GM21528 (cell line): ENCODE measurements around the gene ACSM3.
"Not testable (repeated sequence)": the region's sequence is repeated elsewhere in the genome, so short reads cannot be mapped to it uniquely, and the experiment has no call there.

ENCODE experiments used
- ATAC-seq: cut with Tn5 transposase; IDR thresholded peaks from one replicate; pipeline ENCODE4 v1.9.1; 2021; ENCODE audit warnings: mild to moderate bottlenecking, moderate library complexity; ENCODE audit not compliant: unreplicated experiment, low FRiP score

Gene ACSM3

DNA sequence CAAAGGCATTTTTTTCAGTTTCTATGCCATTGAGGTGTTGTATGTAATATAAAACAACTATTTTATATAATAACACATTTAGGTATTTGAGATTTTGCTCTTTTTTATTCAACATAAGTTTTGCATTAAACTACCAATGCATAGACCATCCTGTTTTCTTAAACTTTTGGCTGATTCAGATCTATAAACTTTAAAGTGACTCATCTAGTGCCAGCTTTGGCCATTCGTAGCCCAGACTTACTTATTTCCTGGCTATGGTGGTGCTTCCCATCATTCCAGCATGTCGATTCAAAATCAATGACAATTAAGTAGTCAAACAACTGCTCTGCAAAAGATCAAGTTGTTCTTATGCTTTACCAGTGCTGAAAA, 39.4 kb downstream of the ACSM3 start:
- no peak for ATAC-seq

DNA sequence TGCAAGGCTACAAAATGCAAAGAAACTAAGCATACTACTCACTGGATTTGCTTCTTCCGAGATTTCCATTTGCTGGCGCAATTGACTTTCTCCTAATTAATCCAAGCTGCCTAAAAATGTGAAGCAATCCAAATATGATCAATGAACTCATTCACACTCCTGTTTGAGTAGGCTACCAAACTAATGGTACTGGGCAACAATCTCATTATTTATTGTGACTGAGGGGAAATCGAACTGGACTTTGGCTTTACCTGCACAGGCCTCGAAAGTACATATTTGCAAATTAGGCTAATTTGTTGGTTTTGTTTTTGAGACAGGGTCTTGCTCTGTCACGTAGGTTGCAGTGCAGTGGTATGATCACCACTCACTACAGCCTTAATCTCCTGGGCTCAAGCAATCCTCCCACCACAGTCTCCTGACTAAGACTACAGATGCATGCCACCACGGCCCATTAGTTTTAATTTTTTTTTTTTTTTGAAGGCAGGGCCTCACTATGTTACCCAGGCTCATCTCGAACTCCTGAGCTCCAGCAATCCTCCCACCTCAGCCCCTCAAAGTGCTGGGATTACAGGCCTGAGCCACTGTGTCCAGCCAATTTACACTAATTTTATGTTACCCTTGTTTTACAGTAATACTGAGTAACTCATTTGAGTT, 39.9 kb downstream of the ACSM3 start:
- no peak for ATAC-seq

DNA sequence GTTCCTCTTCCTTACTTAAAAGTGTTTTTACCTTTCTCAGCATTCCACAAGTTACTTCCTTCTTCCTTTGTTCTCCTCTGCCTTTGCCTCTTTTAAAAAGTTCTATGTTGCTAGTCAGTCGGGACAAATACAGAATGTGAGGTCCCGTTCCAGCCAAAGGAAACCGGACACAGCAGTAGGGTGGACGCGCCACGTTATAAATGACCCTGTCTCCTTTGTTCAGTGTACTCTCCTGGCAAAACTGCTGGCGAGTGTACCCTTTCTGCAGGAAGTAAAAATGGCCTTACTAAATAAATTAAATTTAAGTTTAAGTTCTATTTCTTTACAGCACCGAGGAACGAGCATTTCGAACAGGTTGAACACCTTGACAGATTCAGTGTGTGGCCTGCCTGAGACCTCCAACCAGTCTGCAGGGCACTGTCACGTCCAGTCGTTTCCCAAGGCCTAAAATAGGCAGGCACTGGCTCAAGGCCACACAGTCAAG, 41.9 kb downstream of the ACSM3 start:
- ATAC-seq = not testable (repeated sequence)

DNA sequence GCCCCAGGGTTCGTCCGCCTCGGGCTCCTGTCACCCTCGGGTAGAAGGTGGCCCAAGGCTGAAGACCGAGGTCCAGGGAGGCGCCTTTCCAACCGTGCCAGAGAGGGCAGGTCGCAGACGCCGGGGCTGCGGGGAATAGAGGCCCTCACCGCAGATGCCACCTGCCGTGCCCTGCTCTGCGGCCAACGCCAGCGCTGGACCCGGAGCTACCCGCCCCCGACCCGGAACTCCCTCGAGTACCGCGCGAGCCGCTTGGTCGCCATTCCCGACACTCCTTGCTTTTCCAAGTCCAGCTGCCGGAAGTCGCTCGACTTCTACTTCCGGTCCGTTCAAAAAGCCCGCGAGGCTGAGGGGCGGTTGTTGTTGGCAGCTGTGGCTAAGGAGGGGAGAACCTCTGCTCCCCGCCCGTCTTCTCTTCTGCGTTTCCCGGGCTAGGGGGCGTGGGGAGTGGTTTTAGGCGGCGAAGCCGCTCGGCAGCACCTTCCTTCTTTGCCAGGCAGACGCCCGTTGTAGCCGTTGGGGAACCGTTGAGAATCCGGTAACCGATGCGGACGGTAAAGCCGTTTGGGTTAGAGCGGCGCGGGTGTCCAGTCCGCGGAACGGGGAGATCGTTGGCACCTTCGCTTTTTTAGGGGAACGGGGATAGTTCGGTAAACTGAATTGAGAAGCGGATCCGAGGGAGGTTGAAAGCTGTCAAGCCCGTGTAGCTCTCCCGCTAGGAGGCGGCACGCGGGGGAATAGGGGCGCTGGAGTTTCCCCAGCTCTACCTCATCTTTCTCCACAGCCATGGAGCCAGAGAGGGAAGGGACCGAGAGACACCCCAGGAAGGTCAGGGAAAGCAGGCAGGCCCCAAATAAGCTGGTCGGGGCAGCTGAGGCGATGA, 42.6 kb downstream of the ACSM3 start, which contains the start of the genes ERI2 and REXO5:
TSS of gene ERI2 (minus strand) at position 305 of the 883 bp plus-strand sequence. CDS start at position 263, 42 bp downstream.
TSS of gene REXO5 (plus strand) at position 360 of the 883 bp plus-strand sequence. CDS start at position 787, 427 bp downstream.
- peak; percentile 83 for ATAC-seq

DNA sequence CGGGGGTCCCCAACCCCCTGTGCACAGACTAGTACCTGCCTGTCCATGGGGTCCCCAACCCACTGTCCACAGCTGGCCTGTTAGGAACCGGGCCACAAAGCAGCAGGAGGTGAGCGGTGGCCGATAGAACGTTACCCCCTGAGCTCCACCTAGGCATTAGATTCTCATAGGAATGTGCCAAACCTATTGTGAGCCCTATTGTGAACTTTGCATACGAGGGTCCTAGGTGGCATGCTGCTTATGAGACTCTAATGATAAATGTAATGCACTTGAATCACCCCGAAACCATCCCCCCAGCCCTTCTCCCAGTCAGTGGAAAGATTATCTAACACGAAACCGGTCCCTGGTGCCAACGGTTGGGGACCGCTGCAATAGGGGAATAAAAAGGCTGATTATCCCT, 44.0 kb downstream of the ACSM3 start:
- ATAC-seq = no peak

DNA sequence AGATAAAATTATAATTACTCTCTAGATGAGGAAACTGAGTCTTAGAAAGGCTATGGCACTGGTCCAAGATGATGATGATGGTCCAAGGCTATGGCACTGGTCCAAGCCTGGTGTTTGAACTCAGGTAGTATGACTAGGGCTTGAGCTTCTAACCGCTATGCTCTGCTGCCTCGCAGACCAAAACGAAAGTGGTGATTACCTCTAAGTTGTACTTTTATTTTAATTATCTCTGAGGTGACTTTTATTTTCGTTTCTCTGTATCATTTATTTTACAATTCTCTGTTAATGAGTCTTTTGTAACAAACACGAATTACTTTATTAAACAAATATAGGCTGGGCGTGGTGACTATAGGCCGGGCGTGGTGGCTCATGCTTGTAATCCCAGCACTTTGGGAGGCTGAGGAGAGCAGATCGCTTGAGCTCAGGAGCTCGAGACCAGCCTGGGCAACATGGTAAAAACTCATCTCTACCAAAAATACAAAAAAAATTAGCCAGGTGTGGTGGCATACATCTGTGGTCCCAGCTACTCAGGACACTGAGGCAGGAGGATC, 48.1 kb downstream of the ACSM3 start:
- ATAC-seq = no peak

DNA sequence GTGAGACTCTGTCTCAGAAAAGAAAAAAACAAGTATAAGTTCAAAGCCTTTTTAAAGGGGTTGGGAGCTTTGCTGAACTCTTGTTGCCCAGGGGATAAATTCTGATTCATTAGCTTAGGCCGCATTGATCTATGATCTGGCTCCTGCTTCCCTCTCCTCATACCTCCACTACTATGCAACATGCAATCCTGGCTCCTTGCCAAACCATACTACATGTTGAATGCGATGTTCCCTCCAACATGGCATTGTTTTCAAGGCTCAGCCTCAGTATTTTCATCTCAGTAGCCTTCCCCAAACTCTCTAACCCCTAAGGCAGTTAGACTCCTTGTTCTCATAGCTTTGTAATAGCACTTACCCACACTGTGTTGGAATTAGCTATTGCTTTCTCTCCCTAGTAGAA, 48.7 kb downstream of the ACSM3 start:
- ATAC-seq = no peak

DNA sequence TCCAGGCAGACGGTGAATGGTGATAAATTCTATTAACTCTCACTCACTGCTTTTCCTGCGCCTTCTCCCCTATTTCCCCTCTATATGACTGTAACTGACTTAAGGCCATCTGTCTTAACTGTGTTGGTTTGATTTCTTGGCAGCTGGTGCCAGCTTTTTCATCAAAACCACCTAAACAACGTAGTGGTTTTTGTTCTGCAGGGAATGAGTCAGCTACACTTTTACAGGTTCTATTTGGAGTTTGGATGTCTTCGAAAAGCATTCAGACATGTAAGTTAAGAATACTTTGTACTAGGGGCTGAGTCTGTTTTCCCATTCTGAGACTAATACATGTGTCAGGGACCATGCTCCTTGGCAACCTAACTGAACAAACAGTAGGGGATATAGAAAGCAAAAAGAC, 51.0 kb downstream of the ACSM3 start:
- no peak for ATAC-seq

DNA sequence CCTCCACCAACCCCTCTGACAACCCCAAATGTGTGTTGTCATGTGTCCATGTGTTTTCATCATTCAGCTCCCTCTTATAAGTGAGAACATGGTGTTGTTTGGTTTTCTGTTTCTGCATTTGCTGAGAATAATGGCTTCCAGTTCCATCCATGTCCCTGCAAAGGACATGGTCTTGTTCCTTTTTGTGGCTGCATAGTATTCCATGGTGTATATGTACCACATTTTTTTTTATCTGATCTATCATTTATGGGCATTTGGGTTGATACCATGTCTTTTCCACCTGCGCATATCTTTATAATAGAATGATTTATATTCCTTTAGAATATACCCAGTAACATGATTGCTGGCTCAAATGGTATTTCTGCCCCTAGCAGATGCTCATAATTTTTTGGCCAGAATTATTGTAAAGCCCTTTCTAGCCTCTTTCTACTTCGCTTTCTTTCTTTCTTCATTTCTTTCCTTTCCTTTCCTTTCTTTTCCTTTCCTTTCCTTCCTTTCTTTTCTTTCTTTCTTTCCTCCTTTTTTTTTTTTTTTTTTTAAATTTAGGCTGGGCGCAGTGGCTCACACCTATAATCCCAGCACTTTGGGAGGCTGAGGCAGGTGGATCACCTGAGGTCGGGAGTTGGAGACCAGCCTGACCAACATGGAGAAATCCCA, 55.2 kb downstream of the ACSM3 start:
- no peak for ATAC-seq

DNA sequence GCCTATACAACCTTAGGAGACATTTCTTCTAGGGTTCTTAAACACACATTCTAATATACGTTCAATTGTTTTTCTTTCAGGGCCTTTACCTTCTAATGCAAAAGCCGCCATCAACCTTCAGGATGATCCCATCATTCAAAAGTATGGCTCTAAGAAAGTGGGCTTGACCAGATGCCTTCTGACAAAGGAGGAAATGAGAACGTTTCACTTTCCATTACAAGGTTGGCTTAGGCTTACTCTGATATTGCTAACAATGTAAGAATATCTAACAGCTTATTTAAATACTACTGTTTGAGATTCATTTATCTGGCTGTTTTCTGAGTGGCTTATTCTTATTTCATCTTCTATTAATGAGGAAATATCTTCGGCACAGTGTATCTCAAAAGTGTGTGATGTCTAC, 57.9 kb downstream of the ACSM3 start:
- ATAC-seq = no peak

DNA sequence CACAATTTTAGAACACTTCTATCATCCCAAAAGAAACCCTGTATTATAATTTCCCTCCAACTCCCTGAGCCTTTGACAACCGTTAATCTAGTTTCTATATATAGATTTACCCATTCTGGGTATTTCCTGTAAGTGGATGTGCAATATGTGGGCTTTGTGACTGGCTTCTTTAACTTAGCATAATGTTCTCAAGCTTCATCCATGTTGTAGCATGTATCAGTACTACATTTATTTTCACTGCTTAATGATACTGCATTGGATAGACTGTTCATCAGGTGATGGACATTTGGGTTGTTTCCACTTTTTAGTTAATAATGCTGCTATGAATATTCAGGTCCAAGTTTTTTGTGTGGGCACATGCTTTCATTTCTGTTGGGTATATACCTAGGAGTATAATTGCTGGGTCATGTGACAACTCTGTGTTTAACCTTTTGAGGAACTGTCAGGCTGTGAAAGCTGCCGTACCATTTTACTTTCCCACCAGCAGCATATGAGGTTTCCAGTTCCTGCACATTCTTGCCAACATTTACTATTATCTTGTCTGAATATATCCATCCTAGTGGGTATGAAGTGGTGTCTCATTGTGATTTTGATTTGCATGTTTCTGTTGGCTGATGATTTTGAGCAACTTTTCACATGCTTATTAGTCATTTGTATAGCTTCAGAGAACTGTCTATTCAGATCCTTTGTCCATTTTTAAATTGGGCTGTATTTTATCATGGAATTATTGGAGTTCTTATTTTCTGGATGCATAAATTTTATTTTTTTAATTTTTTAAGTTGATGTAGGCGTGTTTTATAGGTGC, 58.9 kb downstream of the ACSM3 start:
- no peak for ATAC-seq

DNA sequence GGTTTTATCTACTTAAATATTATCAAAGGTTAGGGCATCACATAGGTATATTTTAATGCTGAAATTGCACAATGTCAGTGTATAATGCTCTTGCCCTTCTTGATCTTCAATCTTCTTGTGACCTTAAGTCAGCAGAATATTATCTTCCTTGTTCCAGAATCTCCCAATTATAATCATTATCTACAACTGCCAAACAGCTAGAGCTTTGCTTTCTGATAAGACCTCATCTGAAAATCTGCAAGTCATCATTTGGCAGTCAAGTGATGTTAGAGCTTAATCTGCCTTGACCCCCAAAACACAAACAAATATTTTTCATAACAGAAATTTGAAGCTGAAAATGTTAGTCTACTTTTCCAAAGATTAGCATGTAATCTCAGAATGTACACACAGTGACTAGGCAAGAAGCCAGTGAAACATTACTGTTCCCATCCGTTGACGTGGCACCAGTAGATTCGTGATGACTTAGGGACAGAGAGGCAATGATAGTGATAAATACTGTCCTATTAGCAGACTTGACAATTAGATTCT, 62.3 kb downstream of the ACSM3 start:
- ATAC-seq = no peak

DNA sequence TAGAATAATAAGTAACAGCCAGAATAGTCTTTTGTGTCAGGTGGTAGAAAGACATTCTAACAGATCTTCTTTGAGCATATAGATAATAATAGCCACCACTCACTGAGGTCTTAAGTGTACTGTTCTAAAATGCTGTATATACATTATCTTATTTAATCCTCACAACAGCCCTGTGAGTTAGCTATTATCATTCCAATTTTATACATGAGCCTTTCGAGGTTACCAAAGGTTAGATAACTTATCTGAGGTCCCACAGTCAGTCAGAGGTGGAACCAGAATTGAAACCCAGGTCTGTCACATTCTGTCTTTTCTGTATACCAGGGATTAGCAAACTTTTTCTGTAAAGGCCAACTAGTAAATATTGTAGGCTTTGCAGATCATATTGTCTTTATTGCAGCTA, 65.7 kb downstream of the ACSM3 start:
- ATAC-seq = no peak

DNA sequence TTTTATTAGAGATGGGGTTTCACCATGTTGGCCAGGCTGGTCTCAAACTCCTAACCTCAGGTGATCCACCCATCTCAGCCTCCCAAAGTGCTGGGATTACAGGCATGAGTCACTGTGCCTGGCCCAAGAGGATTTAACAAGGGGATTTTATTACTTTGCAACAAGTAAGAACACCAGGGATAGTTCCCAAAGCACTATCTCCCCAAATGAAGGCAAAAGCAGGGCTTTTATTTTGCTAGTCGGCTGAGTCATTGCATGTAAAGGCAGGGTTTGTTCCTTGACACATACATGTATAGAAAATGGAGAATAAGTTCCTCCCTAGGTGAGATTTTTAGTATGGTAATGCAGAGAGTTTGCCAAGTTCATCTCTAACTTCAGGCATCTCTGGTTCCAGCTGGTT, 66.6 kb downstream of the ACSM3 start:
- no peak for ATAC-seq

DNA sequence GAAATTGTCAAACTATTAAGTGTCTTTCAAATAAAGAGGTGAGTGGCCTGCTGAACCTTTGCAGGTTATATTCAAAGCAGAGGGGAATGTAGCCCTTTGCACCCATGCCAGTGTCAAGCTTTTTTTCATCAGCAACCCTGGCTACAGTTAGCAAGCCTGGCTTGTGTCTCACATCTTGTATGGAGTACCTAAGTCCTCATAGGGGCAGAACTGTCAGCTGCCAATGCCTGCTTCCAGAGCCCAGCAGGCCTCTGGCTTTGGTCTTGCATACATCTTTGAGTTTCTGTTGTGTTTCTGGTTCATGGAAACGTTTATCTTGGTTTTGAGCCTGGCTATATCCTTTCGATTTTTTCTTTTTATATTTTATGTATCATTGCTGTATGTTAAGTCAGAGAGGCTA, 69.3 kb downstream of the ACSM3 start:
- no peak for ATAC-seq

DNA sequence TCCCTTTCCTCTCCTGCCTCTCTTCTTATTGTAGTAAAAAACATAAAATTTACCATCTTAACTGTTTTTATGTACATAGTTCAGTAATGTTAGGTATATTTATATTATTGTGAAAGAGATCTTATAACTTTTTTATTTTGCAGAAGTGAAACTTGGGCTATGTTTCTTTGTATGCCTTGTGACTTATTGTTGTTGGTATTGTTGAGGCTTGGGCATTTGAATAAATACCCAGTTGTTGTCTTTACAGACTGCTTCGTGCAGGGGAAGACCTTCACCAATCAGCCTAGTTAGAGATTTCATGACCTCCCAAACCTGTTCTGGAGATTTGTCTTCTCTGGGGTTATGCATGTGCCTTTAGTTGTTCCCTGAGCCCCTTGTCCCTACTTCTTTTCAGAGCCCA, 74.4 kb downstream of the ACSM3 start:
- ATAC-seq = no peak

DNA sequence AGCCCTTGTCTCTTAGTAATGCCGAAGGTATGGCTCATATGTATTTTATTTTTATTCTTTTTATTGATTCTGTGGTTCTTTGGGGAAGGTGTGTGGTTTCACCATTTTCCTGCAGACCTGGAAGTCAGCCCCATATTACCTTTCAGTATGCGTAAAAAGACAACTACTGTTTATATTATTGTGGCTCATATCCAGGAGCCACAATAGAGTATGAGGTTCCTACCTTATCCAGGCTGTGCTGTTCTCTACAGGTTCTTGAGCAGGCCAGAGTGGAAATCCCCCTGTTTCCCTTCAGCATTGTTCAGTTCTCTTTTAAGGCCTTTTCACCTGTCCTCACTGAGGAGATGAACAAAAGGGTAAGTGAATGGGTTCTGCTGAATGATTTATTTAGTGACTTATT, 75.7 kb downstream of the ACSM3 start:
- no peak for ATAC-seq

DNA sequence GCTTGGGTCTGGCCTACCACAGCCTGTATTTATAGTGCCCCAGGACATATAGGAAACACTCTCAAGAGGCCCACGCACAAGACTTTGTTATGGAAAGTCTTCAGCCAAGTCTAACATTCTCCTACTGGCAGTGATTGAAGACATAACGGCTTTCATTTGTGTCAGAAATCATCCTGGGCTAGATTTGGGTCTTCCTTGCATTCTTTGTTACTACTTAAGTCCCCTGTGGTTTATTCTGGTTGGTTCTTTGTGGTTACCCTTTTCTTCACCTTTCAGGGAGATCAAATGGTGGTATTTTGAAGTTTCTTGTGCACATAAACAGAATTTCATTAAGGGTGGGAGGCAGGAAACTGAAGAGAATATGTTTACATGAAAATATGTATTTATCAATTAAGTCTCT, 80.2 kb downstream of the ACSM3 start:
- no peak for ATAC-seq

DNA sequence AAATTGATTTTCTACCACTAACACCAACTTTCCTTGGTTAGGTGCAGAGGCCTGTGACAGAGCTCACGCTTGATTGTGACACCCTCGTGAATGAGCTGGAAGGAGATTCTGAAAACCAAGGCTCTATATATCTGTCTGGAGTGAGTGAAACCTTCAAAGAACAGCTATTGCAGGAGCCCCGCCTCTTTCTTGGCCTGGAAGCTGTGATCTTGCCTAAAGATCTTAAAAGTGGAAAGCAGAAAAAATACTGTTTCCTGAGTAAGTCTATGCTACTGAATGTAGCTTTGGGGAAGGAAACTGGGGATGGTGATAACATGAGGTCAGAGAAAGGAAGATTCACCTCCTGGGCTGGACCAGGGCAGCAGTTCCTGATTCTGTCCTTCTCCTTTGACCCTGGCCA, 80.8 kb downstream of the ACSM3 start:
- no peak for ATAC-seq

DNA sequence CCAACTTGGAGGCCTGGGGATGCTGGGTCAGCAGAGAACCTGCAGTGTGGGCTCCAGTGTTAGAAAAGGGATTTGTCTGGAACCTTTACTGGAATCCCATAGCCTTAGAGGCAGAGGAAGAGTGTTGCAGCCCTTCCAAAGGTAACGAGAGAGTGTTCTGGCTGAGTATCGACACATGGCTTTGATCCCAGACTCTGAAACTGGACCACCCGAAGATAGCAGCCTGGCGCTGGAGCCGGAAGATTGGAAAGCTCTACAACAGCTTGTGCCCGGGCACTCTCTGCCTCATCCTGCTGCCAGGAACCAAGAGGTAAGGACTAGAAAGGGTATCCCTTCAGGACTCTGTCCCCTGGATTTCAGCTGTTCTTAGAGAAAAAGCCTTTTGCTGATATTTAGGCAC, 82.2 kb downstream of the ACSM3 start:
- no peak for ATAC-seq
